ENCODE data around the gene PTGR2.

DNA sequence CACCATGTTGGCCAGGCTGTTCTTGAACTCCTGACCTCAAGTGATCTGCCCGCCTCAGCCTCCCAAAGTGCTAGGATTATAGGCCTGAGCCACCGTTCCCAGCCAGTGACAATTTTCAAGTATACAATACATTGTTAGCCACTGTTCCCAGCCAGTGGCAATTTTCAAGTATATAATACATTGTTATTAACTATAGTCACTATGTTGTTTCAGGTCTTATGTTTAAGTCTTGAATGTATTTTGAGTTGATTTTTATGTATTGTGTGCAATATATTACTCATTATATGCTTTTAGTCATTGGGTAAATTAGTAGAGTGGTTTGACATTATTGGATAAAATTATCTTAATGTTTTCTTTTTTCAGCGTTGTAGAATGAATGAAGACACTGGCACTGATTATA, 22.0 kb downstream of the PTGR2 start:
- TF ChIP-seq, protein P1, sequence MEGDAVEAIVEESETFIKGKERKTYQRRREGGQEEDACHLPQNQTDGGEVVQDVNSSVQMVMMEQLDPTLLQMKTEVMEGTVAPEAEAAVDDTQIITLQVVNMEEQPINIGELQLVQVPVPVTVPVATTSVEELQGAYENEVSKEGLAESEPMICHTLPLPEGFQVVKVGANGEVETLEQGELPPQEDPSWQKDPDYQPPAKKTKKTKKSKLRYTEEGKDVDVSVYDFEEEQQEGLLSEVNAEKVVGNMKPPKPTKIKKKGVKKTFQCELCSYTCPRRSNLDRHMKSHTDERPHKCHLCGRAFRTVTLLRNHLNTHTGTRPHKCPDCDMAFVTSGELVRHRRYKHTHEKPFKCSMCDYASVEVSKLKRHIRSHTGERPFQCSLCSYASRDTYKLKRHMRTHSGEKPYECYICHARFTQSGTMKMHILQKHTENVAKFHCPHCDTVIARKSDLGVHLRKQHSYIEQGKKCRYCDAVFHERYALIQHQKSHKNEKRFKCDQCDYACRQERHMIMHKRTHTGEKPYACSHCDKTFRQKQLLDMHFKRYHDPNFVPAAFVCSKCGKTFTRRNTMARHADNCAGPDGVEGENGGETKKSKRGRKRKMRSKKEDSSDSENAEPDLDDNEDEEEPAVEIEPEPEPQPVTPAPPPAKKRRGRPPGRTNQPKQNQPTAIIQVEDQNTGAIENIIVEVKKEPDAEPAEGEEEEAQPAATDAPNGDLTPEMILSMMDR (IDR thresholded peaks at IDR 0.05; ENCODE audit: insufficient read depth, low read length, poor library complexity, severe bottlenecking) = no peak
- no peak for TF ChIP-seq EZH2phosphoT487 (conservative IDR thresholded peaks at IDR 0.05; ENCODE audit: low read length)

Data from SU-DHL-6 (cell line).